Activated CD4-positive, alpha-beta T cell treated with anti-CD3 and anti-CD28 coated beads, Interleukin-2, amount 50 U/mL, for 16 hours (primary cell): ENCODE data around the gene JPH4.
"Not testable (repeated sequence)": the region's sequence is repeated elsewhere in the genome, so short reads cannot be mapped to it uniquely, and the experiment has no call there.

Source experiments
- DNase-seq: peaks from one replicate; pipeline ENCODE4 v3.0.0-alpha.2; 2020

The JPH4 gene

DNA sequence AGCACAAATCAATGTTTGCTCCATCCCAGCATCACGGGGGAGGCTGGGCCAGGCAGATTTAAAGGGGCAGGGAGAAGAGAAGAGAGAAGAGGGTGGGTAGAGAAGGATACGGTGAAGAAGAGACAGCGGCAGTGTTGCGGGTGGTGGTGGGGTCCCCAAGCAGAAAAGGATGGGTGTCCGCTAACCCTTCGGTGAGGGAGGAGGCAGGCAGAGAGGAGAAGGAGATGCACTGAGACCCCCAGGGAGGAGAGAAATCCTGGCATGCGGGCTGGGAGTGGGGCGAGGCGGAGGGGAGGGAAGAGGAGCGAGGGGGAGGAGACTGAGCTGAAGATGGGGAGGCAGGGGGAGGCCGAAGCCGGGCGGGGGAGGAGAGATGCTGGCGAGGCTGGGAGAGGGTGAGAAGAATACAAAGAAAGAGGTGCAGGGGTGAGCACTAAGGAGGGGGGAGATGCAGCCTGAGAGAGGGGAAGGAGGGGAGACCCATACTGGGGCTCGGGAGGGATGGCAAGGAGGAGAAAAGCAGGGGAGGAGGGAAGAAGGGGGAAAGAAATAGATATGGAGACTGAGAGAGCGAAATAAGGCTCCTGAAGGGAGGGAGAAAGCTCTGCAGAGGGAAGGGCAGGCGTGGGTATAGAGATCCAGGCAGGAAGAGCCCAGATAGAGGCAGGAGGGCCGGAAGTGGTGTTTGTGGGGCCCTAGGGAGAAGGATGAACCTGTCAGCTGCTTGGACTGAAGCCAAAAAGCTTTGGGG lies at the start of gene JPH4:
Gene JPH4, minus strand, starts transcription at position 231 of the 751 bp plus-strand sequence. CDS start 1,337 bp downstream, outside the sequence.
- DNase-seq, result no peak

- no peak for DNase-seq
These were observed 49.4 kb upstream of the JPH4 start for GRCh38 chr14:23627961-23628360.

GRCh38 chr14:23626946-23627345 lies 48.4 kb upstream of the JPH4 start:
- DNase-seq, result no peak

DNA sequence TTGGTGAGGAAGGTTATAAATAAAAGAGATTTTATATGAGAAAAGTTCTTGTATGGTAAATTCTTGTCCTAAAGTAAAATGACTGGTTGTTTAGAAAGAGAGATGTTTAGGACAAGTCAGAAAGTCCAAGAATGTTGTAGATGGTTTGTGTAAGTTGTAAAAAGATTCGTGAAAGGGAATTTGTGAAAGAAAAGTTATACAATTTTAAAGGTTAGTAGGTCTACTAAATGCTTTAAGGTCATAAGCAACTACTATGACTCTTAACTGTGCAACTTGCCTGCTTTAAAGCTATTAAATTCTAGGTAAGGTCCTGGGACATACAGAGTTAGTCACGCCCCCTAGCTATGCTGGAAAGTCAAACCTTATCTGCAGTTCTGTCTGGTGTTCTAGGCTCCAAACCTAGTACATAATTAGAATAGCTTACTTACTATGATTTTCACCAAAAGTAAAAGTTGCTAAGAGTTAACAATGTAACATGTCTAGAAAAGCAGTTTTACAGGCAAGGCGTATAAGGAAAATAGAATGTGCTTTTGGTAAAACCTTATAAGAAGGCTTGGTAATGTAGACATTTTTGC lies 46.3 kb upstream of the JPH4 start:
- DNase-seq, result no peak

GRCh38 chr14:23623962-23624361 lies 45.4 kb upstream of the JPH4 start:
- no peak for DNase-seq

GRCh38 chr14:23622990-23623389 lies 44.4 kb upstream of the JPH4 start:
- DNase-seq, result no peak

DNA sequence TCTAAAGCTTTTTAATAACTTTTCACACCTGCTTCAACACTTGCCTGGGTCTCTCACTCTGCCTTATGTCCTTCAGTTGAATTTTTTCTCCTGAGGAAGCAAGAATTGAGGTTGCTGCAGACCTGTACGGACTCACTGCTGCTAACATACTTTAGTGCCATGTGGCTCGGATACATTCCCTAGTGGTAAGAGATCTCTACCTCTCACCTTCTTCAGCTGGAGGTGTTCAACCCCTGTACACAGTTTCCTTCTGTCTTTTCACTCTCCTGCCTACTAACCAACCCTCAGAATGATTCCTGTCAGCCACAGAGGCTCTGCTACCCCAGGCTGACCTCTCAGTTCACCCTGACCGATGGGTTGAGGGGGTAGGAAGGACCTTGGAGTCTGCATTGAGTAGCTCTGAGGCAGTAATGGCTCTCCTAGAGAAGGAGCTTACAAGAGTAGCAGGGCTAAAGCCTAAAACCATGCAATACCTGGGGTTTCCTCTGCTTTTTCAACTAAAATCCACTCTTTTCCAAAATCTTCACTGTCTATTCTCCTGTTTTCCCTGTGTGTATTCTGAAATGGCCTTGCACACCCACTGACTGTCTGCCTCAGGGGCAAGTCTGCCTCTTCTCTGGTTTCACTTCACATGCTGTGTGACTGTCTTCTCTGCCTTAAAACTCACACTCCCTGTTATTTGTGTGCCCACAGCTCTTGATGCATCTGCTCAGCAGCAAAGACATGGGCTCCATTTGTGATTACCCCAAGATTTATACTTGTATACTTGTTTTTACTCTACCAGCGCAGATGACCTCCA lies 43.5 kb upstream of the JPH4 start:
- DNase-seq, result no peak

- no peak for DNase-seq
These were observed 42.8 kb upstream of the JPH4 start for GRCh38 chr14:23621204-23621931.

DNA sequence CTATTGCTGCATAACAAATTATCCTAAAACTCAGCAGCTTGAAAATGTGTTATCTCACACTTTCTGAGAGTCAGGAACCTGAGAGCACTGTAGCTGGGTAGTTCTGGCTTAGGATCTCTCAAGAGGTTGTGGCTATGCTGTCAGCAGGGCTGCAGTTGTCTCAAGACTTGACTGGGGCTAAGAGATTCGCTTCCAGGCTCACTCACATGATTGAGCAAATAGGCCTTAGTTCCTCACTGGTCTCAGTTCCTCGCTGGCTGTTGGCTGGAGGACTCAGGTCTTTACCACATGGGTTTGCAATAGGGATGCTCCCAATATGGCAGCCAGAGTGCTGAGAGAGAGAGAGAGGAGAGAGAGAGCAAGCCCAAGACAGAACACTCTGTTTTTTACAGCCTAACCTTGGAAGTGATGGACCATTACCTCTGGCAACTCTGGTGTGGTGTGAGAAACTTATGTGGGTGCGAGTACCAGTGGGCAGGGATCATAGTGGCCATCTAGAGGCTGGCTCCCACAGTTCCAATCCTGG lies 41.6 kb upstream of the JPH4 start:
- DNase-seq, result no peak

GRCh38 chr14:23618415-23618988 lies 39.9 kb upstream of the JPH4 start:
- no peak for DNase-seq

- no peak for DNase-seq
These were observed 38.9 kb upstream of the JPH4 start for GRCh38 chr14:23617539-23617938.

- no peak for DNase-seq
These were observed 37.3 kb upstream of the JPH4 start for GRCh38 chr14:23615856-23616255.

- DNase-seq, result no peak
These were observed 35.8 kb upstream of the JPH4 start for GRCh38 chr14:23614395-23614828.

DNA sequence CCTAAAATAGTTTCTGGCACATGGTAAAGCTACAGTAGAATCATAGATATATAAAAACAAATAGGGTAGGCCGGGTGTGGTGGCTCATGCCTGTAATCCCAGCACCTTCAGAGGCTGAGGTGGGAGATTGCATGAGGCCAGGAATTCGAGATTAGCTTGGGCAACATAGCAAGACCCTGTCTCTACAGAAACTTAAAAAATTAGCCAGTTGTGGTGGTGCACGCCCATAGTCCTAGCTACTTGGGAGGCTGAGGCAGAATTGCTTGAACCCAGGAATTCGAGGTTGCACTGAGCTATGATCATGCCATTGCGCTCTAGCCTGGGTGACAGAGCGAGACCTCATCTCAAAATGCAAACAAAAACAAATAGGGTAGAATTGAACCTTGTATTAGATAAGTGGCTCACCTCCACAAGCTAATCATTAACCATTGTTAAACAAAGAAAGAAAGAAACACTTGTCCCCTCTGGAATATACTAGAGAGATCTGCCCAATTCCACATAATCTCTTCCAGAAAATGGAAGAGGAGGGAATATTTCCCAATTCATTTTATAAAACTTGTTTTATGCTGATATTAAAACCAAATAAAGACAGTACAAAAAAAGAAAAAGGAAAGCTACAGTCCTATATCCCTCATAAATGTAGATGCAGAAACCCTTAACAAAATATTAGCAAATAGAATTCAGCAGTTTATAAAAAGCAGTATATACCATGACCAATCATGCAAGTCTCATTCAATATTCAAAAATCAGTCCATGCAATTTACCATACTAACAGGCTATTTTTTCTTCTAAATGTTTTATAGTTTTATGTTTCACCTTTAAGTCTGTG lies 34.9 kb upstream of the JPH4 start:
- no peak for DNase-seq

DNA sequence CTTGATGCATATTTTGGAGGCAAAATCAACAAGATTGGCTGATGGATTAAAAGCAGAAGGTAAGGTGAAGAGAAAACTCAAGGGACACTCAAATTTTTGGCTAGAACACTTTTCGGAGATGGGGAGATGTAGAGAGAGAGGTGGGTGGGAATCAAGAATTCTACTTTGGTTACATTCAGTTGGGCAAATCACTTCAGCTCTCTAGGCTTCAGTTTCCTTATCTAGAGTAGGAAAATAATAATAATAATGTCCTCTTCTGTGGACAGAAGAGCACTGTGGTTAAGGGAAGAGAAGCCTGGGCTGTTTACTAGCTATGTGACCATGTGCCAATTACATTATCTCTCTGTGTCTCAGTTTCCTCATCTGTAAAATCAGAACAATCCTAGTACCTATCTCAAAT lies 34.2 kb upstream of the JPH4 start:
- no peak for DNase-seq

DNA sequence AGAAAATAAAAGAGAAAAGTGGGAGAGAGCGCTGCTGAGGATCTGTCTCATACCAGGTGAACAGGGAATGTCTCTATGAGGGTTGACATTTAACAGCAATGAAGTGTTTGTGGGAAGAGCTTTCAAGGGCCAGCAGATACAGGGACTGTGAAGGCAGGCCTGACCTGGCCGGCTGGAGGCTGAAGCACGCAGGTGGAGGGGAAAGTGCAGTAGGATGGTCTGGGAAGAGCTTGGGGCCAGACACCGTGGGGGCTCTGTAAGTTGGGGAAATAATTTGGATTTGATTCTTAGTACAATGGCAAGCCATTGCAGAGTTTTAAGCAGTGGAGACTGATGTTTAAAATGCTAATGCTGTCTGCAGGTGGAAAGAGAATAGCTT lies 33.8 kb upstream of the JPH4 start:
- DNase-seq, result no peak

- DNase-seq, result no peak
These were observed 32.3 kb upstream of the JPH4 start for GRCh38 chr14:23610815-23611289.

DNA sequence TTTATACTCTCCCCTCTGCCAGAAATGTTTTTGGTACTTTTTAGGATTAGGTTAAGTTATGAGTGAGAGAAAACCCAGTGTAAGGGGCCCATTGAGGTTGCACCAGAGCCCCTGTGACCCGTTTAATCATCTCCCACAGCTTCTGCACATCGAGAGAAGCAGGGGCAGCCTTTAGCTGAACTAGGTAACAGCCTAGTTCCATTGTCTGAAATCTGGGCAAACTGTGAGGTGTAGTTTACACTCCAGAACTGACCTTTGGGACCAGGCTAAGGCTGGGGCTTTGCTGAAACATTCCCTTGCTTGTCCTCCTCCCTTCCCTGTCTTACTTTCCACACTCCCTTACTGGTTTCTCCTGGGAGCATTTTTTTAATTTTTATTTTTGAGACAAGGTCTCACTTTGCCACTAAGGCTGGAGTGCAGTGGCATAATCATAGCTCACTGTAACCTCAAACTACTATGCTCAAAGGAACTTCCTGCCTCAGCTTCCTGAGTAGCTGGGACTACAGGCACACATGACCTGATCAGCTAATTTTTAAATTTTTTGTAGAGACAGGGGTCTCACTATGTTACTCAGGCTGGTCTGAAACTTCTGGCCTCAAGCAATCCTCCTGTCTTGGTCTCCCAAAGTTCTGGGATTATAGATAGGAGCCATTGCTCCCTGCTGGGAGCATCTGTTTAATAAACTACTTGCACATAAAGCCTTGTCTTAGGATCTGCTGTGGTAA lies 31.7 kb upstream of the JPH4 start:
- peak; percentile 39 for DNase-seq

- not testable (repeated sequence) for DNase-seq
These were observed 31.0 kb upstream of the JPH4 start for GRCh38 chr14:23609411-23610089.

DNA sequence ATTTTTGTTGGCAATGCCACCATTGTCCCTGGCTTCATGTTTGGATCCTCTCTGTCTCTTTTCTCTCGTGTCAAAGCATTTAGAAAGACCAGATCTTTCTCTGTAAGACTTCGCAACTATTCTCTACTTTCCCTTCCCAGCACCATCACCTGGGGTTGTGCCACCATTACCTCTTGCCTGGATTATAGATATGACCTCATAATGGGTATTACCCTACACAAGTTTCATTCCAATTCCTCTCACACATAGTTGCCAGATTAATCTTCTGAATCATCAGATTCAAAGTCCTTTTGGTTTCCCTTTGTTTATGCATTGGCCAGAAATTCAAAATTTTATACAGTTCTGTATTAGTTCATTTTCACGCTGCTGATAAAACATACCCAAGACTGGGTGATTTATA lies 30.4 kb upstream of the JPH4 start:
- DNase-seq, result no peak
